ENCODE data around the gene DCBLD1.

DNA sequence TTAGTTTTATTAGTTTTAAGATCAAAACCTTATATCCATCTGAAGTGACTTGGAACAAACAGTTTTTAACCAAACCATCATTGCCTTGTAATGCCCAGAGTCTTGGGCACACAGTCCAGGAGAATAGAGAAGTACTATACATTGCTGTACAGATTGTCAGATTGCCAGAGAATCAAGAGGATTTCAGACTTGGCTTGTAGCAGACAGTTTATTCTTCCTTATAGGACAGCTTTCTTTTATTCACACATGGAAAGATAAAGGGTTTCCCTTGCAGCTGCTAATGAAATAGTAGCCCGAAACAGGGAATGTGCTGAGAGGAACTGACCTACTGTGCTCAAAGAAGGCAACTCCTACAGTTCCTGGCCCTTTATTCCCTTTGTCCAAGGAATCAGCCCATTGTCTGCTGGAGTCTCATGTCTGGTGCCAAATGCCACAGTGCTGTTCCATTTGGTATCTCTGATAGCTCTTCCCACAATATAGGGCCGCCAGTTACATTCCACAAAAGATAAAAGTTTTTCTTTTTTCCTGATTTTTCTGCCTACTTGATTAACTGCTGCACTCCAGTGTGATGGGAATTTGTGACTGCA is 30.6 kb downstream of the DCBLD1 start:
- TF ChIP-seq, protein P1, sequence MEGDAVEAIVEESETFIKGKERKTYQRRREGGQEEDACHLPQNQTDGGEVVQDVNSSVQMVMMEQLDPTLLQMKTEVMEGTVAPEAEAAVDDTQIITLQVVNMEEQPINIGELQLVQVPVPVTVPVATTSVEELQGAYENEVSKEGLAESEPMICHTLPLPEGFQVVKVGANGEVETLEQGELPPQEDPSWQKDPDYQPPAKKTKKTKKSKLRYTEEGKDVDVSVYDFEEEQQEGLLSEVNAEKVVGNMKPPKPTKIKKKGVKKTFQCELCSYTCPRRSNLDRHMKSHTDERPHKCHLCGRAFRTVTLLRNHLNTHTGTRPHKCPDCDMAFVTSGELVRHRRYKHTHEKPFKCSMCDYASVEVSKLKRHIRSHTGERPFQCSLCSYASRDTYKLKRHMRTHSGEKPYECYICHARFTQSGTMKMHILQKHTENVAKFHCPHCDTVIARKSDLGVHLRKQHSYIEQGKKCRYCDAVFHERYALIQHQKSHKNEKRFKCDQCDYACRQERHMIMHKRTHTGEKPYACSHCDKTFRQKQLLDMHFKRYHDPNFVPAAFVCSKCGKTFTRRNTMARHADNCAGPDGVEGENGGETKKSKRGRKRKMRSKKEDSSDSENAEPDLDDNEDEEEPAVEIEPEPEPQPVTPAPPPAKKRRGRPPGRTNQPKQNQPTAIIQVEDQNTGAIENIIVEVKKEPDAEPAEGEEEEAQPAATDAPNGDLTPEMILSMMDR (IDR thresholded peaks at IDR 0.05), result no peak
- no peak for TF ChIP-seq POLR2A (IDR thresholded peaks at IDR 0.05)
